GM18520 (cell line): ENCODE results near the gene RAB12.
A peak's percentile ranks its signal among the peaks of the same experiment; 100 is the strongest.
"Not testable (repeated sequence)": the region's sequence is repeated elsewhere in the genome, so short reads cannot be mapped to it uniquely, and the experiment has no call there.

Source experiments
- ATAC-seq: cut with Tn5 transposase; IDR thresholded peaks from one replicate; pipeline ENCODE4 v1.9.1; 2021; ENCODE audit not compliant: unreplicated experiment

The RAB12 gene

GRCh38 chr18:8610459-8610851, 1.2 kb downstream of the RAB12 start:
- ATAC-seq, result no peak

GRCh38 chr18:8611916-8612576, 2.8 kb downstream of the RAB12 start:
- ATAC-seq, result no peak

GRCh38 chr18:8614875-8615274, 5.6 kb downstream of the RAB12 start:
- ATAC-seq, result no peak

GRCh38 chr18:8615397-8616027, 6.3 kb downstream of the RAB12 start:
- no peak for ATAC-seq

- ATAC-seq, result no peak
Observed at GRCh38 chr18:8616028-8616401, 6.8 kb downstream of the RAB12 start.

GRCh38 chr18:8617907-8618306, 8.7 kb downstream of the RAB12 start:
- no peak for ATAC-seq

GRCh38 chr18:8619041-8619440, 9.8 kb downstream of the RAB12 start:
- no peak for ATAC-seq

- ATAC-seq, result no peak
Observed at GRCh38 chr18:8619835-8620577, 10.8 kb downstream of the RAB12 start.

- ATAC-seq, result no peak
Observed at GRCh38 chr18:8620845-8621244, 11.6 kb downstream of the RAB12 start.

GRCh38 chr18:8622625-8623024, 13.4 kb downstream of the RAB12 start:
- not testable (repeated sequence) for ATAC-seq

- peak; percentile 69 for ATAC-seq
Observed at GRCh38 chr18:8623549-8624106, 14.4 kb downstream of the RAB12 start.

- no peak for ATAC-seq
Observed at GRCh38 chr18:8625461-8626092, 16.3 kb downstream of the RAB12 start.

GRCh38 chr18:8626414-8627106, 17.3 kb downstream of the RAB12 start:
- no peak for ATAC-seq

- ATAC-seq, result no peak
Observed at GRCh38 chr18:8627107-8627472, 17.9 kb downstream of the RAB12 start.

- no peak for ATAC-seq
Observed at GRCh38 chr18:8627540-8627939, 18.3 kb downstream of the RAB12 start.

- ATAC-seq, result no peak
Observed at GRCh38 chr18:8629602-8630001, 20.4 kb downstream of the RAB12 start.

GRCh38 chr18:8630546-8630945, 21.3 kb downstream of the RAB12 start:
- ATAC-seq, result no peak

GRCh38 chr18:8631265-8631664, 22.0 kb downstream of the RAB12 start:
- ATAC-seq, result no peak

- ATAC-seq, result no peak
Observed at GRCh38 chr18:8632386-8632785, 23.1 kb downstream of the RAB12 start.

GRCh38 chr18:8634508-8634907, 25.3 kb downstream of the RAB12 start:
- ATAC-seq, result no peak

- no peak for ATAC-seq
Observed at GRCh38 chr18:8635087-8635486, 25.9 kb downstream of the RAB12 start.
